HepG2 (cell line): ENCODE data around the gene RBBP6. TPM values are rescaled to one million over a fixed set of nuclear protein-coding genes. Genes with fewer than 3 reads are reported as not detected.

ENCODE experiments used
- ELF3 ChIP-seq: IDR thresholded peaks from 2 replicates; pipeline ENCODE4 v1.6.1; 2016; ENCODE audit warnings: missing genetic modification reagents, missing compliant biosample characterization
- ISL2 ChIP-seq: sonication (generic); formaldehyde crosslinking; IDR thresholded peaks from 2 replicates; pipeline ENCODE4 v1.5.0; 2020; ENCODE audit warnings: missing genetic modification reagents
- KDM2A ChIP-seq: sonication (generic); formaldehyde crosslinking; IDR thresholded peaks from 2 replicates; pipeline ENCODE4 v1.4.0; 2020; ENCODE audit warnings: low read depth, missing genetic modification reagents, borderline replicate concordance
- MAFG ChIP-seq: sonication (generic); formaldehyde crosslinking; IDR thresholded peaks from 2 replicates; pipeline ENCODE4 v1.5.1; 2020; ENCODE audit warnings: mild to moderate bottlenecking, missing genetic modification reagents
- MEF2D ChIP-seq: sonication (generic); formaldehyde crosslinking; IDR thresholded peaks from 2 replicates; pipeline ENCODE4 v1.5.1; 2020; ENCODE audit warnings: mild to moderate bottlenecking, missing genetic modification reagents
- MIXL1 ChIP-seq: IDR thresholded peaks from 2 replicates; pipeline ENCODE4 v1.6.1; 2016
- POGZ ChIP-seq: sonication (generic); formaldehyde crosslinking; IDR thresholded peaks from 2 replicates; pipeline ENCODE4 v1.4.0; 2020; ENCODE audit warnings: mild to moderate bottlenecking, missing genetic modification reagents
- SMAD1 ChIP-seq: sonication (generic); formaldehyde crosslinking; IDR thresholded peaks from 2 replicates; pipeline ENCODE4 v1.4.0; 2020; ENCODE audit warnings: missing genetic modification reagents, low read depth, mild to moderate bottlenecking, borderline replicate concordance
- TBL1XR1 ChIP-seq: fragments of 150-350 bp; IDR thresholded peaks from 2 replicates; pipeline ENCODE4 v1.6.1; 2014; ENCODE audit warnings: borderline replicate concordance, low read length; ENCODE audit not compliant: partially characterized antibody
- TBX3 ChIP-seq: fragments of 450-650 bp; IDR thresholded peaks from 2 replicates; pipeline ENCODE4 v1.6.1; 2017; ENCODE audit warnings: antibody characterized with exemption, mild to moderate bottlenecking, inconsistent platforms, borderline replicate concordance
- TOE1 ChIP-seq: sonication (generic); formaldehyde crosslinking; IDR thresholded peaks from 2 replicates; pipeline ENCODE4 v1.4.0; 2020; ENCODE audit warnings: mild to moderate bottlenecking, missing genetic modification reagents
- XBP1 ChIP-seq: sonication (generic); formaldehyde crosslinking; IDR thresholded peaks from 2 replicates; pipeline ENCODE4 v1.5.0; 2020; ENCODE audit warnings: missing genetic modification reagents
- YEATS4 ChIP-seq: sonication (generic); formaldehyde crosslinking; IDR thresholded peaks from 2 replicates; pipeline ENCODE4 v1.4.0; 2020; ENCODE audit warnings: missing genetic modification reagents, borderline replicate concordance
- ZKSCAN1 ChIP-seq: fragments of 150-350 bp; IDR thresholded peaks from 2 replicates; pipeline ENCODE4 v1.6.1; 2014; ENCODE audit warnings: low read length
- ZNF12 ChIP-seq: sonication (generic); formaldehyde crosslinking; IDR thresholded peaks from 2 replicates; pipeline ENCODE4 v1.5.0; 2020; ENCODE audit warnings: missing genetic modification reagents
- ZNF441 ChIP-seq: sonication (generic); formaldehyde crosslinking; IDR thresholded peaks from 2 replicates; pipeline ENCODE4 v1.7.0; 2021; ENCODE audit warnings: missing genetic modification reagents, borderline replicate concordance
- polyA plus RNA-seq, 8 experiments: library from polyadenylated mRNA; depleted of rRNA in 3 of 8; stranded (reverse) in 7 of 8; unstranded in 1 of 8; fragments of >200 nt; fragmentation: Illumina TruSeq in 4 of 8; extraction: Trizol in 4 of 8; gene quantifications; 2 replicates each; pipeline versions ENCODE4 v1.2.1 to v1.2.3, GENCODE V29; 2011 to 2016; ENCODE audit warnings: low read depth in 4 of 8, missing spikeins in 1 of 8, mixed read lengths in 1 of 8; ENCODE audit not compliant: insufficient read depth in 1 of 8
- total RNA-seq, 5 experiments: library from RNA; depleted of rRNA; stranded (reverse); fragments of >200 nt; fragmentation: Illumina TruSeq; extraction: Trizol; gene quantifications; 2 replicates each; pipeline ENCODE4 v1.2.3, GENCODE V29; 2016; ENCODE audit warnings: low read depth in 1 of 5
- TF ChIP-seq, protein P1 (sequence below), 2 experiments: sonication (generic) in 1 of 2; formaldehyde crosslinking in 1 of 2; IDR thresholded peaks; 2 replicates each; pipeline versions ENCODE4 v1.6.1 to v1.9.0; 2014 to 2022; ENCODE audit warnings: antibody characterized with exemption in 1 of 2, borderline replicate concordance in 1 of 2, inconsistent platforms in 1 of 2, low read depth in 1 of 2, missing genetic modification reagents in 1 of 2
- TF ChIP-seq, protein P2 (sequence below): sonication (generic); formaldehyde crosslinking; IDR thresholded peaks from 2 replicates; pipeline ENCODE4 v1.5.0; 2020; ENCODE audit warnings: missing genetic modification reagents
- TF ChIP-seq, protein P3 (sequence below): sonication (generic); formaldehyde crosslinking; IDR thresholded peaks from 2 replicates; pipeline ENCODE4 v1.5.0; 2020; ENCODE audit warnings: mild to moderate bottlenecking, missing genetic modification reagents, moderate library complexity

The RBBP6 gene
- total and polyA plus RNA-seq, 2 of the 13 experiments (the other 11 are each of a cell fraction or from before 2014, with no cell fraction given), result 37.1 to 70.9 TPM

DNA sequence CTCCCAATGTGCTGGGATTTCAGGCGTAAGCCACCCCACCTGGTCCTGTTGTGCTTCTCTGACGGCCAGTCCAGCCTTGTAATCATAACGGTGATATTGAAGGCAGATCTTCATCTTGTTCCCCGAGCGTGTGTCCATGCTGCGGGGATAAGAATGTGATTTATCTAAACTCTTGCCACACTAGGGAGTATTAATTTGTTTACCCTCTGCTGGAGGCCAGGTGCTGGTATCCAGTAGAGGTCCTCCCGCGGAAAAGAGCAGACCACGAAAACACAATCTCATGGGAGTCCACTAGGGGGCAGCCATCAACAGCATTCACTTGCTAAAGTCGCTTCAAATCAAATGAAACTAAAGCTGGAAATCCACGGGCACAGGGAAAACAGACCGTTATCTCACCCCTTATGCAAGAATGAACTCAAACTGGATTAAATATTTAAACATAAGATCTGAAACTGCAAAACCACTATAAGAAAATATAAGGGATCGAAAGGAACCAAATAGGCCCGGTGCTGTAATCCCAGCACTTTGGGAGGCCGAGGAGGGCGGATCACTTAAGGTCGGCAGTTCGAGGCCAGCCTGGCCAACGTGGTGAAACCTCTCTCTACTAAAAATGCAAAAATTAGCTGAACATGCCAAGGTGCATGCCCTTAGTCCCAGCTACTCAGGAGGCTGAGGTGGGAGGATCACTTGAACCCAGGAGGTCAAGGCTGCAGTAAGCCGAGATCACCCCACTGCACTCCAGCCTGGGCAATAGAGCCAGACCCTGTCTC, 22.3 kb upstream of the RBBP6 start (continued):
- TF ChIP-seq, protein P1, sequence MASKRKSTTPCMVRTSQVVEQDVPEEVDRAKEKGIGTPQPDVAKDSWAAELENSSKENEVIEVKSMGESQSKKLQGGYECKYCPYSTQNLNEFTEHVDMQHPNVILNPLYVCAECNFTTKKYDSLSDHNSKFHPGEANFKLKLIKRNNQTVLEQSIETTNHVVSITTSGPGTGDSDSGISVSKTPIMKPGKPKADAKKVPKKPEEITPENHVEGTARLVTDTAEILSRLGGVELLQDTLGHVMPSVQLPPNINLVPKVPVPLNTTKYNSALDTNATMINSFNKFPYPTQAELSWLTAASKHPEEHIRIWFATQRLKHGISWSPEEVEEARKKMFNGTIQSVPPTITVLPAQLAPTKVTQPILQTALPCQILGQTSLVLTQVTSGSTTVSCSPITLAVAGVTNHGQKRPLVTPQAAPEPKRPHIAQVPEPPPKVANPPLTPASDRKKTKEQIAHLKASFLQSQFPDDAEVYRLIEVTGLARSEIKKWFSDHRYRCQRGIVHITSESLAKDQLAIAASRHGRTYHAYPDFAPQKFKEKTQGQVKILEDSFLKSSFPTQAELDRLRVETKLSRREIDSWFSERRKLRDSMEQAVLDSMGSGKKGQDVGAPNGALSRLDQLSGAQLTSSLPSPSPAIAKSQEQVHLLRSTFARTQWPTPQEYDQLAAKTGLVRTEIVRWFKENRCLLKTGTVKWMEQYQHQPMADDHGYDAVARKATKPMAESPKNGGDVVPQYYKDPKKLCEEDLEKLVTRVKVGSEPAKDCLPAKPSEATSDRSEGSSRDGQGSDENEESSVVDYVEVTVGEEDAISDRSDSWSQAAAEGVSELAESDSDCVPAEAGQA (IDR thresholded peaks at IDR 0.05; ENCODE audit: low read depth), result no peak
- TF ChIP-seq, protein P1 (CRISPR knock-in tag; IDR thresholded peaks at IDR 0.05; ENCODE audit: borderline replicate concordance), result no peak
- 0 out of 2 replicates have a peak, but pooled peaks have one; percentile 10 for TF ChIP-seq POGZ (CRISPR knock-in tag)
- TF ChIP-seq ELF3 (CRISPR knock-in tag), result peak; percentile 31; the same call in 1 of the 2 replicates
- TF ChIP-seq ZNF441 (CRISPR knock-in tag), result 0 out of 2 replicates have a peak, but pooled peaks have one; percentile 19
- TF ChIP-seq, protein P2, sequence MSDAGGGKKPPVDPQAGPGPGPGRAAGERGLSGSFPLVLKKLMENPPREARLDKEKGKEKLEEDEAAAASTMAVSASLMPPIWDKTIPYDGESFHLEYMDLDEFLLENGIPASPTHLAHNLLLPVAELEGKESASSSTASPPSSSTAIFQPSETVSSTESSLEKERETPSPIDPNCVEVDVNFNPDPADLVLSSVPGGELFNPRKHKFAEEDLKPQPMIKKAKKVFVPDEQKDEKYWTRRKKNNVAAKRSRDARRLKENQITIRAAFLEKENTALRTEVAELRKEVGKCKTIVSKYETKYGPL, result no peak
- TF ChIP-seq TBX3, result no peak
- TF ChIP-seq TOE1, result no peak; the same call in 1 of the 2 replicates
- no peak for TF ChIP-seq ZNF12
- TF ChIP-seq MEF2D, result 0 out of 2 replicates have a peak, but pooled peaks have one; percentile 26
- peak; percentile 52; the same call in 1 of the 2 replicates for TF ChIP-seq MIXL1 (CRISPR knock-in tag)
- TF ChIP-seq TBL1XR1, result peak; percentile 54
- 0 out of 2 replicates have a peak, but pooled peaks have one; percentile 42 for TF ChIP-seq ISL2 (CRISPR knock-in tag)
- TF ChIP-seq KDM2A, result 0 out of 2 replicates have a peak, but pooled peaks have one; percentile 57
- TF ChIP-seq XBP1 (CRISPR knock-in tag), result no peak
- TF ChIP-seq, protein P3, sequence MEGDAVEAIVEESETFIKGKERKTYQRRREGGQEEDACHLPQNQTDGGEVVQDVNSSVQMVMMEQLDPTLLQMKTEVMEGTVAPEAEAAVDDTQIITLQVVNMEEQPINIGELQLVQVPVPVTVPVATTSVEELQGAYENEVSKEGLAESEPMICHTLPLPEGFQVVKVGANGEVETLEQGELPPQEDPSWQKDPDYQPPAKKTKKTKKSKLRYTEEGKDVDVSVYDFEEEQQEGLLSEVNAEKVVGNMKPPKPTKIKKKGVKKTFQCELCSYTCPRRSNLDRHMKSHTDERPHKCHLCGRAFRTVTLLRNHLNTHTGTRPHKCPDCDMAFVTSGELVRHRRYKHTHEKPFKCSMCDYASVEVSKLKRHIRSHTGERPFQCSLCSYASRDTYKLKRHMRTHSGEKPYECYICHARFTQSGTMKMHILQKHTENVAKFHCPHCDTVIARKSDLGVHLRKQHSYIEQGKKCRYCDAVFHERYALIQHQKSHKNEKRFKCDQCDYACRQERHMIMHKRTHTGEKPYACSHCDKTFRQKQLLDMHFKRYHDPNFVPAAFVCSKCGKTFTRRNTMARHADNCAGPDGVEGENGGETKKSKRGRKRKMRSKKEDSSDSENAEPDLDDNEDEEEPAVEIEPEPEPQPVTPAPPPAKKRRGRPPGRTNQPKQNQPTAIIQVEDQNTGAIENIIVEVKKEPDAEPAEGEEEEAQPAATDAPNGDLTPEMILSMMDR (CRISPR knock-in tag), result peak; percentile 94
- TF ChIP-seq YEATS4, result 0 out of 2 replicates have a peak, but pooled peaks have one; percentile 22
- no peak for TF ChIP-seq MAFG
- peak; percentile 40; the same call in 1 of the 2 replicates for TF ChIP-seq ZKSCAN1
- TF ChIP-seq SMAD1, result no peak
